ENCODE data around the gene C1orf146.
"Not testable (repeated sequence)": the region's sequence is repeated elsewhere in the genome, so short reads cannot be mapped to it uniquely, and the experiment has no call there.

C1orf146 gene

GRCh38 chr1:92276082-92276481 lies 58.4 kb downstream of the C1orf146 start:
- DNase-seq: no peak

GRCh38 chr1:92277105-92277723 lies 59.5 kb downstream of the C1orf146 start:
- DNase-seq: no peak

DNA sequence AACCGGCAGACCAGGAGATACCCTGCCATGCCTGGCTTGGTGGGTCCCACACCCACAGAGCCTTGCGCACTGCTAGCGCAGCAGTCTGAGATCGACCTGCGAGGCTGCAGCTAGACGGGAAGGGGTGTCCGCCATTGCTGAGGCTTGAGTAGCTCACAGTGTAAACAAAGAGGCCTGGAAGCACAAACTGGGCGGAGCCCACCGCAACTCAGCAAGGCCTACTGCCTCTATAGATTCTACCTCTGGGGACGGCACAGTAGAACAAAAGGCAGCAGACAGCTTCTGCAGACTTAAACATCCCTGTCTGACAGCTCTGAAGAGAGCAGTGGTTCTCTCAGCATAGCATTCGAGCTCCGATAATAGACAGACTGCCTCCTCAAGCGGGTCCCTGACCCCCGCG lies 62.1 kb downstream of the C1orf146 start:
- not testable (repeated sequence) for DNase-seq

DNA sequence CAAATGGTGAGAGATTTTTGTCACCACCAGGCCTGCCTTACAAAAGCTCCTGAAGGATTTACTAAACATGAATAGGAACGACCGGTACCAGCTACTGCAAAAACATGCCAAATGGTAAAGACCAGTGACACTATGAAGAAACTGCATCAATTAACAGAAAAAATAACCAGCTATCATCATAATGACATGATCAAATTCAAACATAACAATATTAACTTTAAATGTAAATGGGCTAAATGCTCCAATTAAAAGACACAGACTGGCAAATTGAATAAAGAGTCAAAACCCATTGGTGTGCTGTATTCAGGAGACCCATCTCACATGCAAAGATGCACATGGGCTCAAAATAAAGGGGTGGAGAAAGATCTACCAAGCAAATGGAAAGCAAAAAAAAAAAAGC lies 63.7 kb downstream of the C1orf146 start:
- not testable (repeated sequence) for DNase-seq

DNA sequence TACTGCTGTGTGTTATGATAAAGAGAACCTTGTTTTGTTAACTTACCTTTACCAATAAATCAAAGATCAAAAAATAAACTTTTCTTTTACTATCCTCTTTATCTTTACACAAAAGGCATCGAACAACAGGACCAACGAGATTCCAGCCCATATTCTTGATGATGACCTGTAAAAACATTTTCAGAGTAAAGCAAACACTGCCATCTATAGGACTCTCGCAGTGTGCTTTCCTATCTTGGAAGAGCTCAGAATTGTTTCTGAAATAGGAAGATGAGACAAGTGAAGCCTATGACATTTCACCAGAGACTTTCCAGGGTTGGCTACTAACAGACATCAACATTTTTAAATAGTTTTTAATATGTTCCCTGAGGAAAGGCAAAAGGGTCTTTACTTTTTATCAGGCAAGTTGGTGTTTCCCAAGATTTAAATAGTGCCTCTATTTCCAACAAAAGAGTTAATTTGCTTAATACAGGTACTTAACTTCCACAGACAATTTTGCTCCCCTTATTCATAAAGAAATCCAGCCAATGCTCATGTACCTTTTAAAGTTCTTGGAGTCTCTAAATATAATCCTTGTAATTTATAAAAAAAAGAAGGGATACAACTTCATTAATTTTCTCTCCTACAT lies 73.8 kb downstream of the C1orf146 start:
- DNase-seq: no peak

Data from stimulated activated CD4-positive, alpha-beta T cell treated with anti-CD3 and anti-CD28 coated beads, Interleukin-1b, Interleukin-23, amount 100 ng/mL, for 48 hours (primary cell).